HG03097 (cell line): ENCODE data around the gene TMTC2.

Experiments used
- ATAC-seq: cut with Tn5 transposase; IDR thresholded peaks from one replicate; pipeline ENCODE4 v1.9.1; 2021; ENCODE audit not compliant: unreplicated experiment, low FRiP score

TMTC2 gene

DNA sequence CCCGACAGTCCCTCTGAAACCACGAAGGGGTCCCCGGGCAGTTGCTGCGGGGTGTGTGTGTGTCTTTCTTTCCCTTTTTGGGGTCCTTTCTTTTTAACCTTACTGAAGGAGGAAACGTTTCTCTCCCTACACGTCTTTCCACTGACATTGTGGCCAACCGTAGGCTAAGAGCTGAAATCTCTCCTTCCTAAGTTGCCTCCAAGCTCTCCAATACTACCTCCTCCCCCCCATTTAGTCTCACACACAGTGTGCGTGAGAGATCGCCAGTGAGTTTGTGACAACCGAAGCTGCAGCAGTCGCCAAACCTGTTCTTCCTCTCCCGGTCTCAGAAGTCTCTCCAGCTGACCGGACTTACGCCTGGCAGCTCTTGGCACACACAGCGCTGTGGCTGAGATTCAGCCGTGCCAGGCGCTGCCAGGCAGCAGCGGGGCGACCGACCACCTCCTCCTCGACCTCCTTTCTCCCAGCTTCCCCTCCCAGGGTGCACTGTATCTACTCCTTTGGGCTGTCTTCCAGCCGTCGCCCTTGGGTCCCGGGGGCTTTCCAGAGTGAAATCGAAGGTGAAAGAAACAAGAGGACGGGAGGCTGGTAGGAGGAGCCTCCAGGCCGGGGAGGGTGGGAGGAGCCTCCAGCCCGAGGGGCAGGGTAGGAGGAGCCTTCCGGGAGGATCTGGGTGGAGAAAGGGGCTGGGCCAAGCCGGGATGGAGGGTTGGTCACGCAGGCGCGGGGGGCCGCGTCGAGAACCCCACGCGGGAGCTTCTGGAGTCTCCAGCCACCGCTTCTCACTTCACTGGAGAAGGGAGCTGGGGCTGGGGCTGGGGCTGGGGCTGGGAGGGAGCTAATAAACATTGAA, at the start of gene TMTC2:
Gene TMTC2 (plus strand): TSS at position 739 of the 853 bp plus-strand sequence.
- peak; percentile 88 for ATAC-seq

DNA sequence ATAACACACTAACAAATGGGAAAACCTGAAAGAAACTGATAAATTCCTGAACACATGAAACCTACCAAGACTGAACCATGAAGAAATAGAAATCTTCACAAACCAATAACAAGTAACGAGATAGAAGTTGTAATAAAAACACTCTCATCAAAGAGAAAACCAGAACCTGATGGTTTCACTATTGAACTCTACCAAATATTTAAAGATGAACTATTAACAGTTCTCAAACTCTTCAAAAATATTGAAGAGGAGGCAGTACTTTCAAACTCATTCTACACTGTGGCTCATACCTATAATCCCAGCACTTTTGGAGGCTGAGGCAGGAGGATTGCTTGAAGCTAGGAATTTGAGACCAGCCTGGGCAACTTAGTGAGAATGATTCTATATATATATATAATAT, 48.4 kb upstream of the TMTC2 start:
- peak; percentile 71 for ATAC-seq

DNA sequence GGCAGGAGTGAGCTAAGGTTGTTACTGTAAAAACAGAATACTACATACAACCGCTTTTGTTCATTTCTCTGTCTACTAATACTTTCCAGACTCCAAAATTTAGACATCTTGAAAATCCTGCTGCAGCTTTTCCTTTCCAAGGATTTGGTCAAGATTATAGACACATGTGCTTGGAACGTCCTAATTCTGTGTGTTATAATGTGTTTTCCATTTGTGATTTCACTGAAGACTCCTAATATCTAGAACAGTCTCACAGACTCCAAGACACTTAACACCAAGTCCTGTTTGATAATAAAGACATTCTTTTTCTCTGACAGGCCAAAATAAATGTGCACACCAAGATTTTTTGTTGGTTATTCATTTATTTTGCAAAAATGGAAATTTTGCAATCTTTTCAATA, 41.8 kb upstream of the TMTC2 start:
- ATAC-seq = no peak

DNA sequence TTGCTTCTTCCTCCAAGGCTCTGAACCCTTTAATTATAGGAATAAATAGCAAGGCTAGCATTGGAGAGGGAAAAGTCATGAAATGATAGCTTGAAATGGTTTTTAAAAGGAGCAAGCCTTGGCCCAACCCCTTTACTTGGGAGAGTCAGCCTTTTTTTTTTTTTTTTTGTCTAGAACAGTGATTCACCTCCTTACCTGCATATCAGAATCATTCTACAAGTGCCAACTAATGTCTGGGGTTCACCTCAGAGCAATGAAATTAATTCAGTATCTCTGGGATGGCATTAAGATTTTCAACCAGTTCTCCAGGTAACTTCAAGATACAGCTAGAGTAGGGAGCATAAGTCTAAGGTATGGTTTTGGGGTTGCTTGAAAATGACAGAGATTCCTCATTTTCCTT, 41.3 kb upstream of the TMTC2 start:
- no peak for ATAC-seq

DNA sequence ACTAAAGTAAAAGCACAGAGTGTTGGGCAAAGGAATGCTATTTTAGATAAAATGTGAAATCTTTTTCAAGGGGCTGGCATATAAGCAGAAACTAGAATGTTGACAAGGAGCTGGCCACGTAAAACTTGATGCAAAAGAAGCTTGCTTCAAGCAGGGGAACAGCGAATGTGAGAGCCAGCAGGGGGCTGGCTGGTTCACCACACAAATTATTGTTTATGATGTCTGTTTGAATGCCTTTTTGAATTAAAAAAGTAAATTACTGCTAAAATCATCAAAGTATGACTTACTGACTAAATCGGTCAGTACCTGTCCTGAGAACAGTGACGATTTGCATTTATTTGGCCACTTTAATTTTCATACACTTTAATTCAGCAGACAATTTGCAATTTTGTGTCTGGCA, 38.9 kb upstream of the TMTC2 start:
- ATAC-seq = no peak

DNA sequence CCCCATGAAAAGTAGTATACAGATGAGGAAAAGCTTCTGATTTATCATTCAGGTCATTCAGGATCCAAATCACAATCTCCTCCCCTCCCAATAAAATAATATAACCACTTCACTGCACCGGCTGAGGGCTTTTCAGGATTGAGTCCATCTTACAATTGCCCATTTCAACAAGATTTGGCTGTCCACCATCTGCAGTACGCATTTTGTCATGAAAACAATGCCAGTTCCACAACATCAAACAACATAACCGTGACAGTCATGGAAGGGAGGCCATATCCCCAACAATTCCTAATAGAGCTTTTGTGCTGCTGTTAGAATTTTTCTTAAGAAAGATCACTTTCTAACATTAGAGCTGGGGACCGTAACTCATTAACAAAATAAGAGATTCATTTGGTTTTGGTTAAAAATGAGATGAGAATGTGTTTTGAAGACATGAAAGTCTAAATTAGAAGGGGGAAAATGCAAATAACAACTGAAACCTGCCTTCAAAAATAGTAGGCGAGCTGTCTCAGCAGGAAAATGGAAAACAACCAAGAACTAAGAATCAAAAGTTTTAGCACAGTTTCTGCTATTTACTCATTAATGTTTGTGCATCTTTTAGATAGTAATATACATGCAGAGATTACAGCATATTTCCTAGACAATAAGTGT, 38.3 kb upstream of the TMTC2 start:
- no peak for ATAC-seq

DNA sequence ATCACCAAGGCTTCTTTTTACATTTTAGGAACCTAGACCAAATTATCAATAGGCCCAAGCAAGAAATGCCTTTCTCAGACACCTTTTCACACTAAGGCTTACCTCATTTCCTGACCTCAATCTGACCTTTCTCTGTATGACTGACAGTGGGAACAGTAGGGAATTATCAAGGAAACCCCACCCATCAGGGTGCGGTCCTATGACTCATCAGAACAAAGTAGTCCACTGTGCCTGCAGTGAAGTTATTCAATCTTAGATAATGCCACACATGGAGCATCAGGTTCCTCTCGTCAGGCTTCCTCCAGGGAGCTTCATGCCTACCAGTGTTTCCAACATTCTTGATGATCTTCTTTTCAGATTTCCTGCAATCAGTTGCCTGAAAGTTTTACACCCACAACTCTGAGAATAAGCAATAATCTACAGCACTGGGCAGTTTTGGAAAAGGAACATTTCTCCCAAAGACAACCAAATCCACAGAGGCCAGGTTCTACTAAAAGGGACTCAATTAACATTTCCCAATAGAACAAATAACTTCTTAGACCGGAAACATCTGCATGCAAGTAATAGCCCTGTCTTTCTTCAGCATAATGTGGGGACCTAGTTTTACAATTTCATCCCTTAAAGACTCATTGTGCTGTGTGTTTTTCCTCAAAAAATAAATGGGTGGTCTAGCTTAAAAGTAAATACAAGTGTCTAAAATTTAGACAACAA, 35.9 kb upstream of the TMTC2 start:
- ATAC-seq = peak; percentile 99

DNA sequence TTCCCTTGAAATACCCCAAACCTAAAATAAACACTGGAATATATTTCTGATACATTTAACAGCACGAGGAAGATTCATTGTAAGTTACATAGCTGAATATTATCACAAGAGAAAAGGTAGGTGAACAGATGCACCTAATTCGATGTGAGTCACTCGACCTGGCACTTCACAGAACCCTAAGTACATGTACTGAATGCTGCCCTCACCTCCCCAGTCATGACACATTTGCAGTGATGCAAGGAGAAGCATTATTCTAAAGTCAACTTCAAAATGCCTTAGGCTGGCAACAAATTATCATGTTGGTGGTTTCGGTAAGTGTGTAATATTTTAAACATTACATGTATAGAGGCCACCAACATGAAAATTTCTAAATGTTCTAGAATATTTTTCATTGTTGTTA, 35.2 kb upstream of the TMTC2 start:
- ATAC-seq = no peak

DNA sequence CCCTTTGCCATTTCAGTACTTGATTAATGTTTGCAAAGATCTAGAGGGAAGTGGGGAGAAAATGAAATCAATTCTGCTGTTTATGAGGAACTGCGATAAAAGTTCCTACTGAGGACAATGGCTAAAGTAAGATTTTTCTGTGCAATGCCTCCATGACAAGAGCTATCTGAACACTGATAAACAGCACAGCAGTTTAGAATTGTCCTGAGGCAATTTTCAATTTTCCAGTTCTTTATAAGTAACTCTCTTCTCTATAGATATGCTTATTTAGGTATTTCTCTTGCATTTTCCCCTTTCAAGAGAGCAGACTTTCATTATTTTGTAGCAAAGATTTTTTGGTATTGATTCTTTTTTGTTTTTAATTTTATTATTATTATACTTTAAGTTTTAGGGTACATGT, 34.6 kb upstream of the TMTC2 start:
- no peak for ATAC-seq

DNA sequence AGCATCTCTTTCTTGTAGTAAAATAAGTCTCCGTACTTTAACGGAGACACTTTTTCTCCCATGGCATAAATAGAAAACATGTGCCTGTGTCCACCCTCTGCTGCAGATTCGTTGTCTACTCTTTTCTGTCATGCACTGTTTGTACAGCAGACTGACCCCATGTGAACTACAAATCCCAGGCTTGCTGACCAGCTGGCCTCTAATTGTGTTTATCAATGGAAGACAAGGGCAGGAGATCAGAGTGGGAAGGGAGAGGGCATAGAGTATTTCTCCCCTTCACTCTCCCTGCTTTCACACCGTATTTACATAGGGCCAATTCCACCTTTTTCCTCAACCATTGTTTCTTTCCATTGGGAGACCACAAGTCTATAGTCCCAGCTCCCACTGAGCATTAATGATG, 31.0 kb upstream of the TMTC2 start:
- ATAC-seq = no peak

DNA sequence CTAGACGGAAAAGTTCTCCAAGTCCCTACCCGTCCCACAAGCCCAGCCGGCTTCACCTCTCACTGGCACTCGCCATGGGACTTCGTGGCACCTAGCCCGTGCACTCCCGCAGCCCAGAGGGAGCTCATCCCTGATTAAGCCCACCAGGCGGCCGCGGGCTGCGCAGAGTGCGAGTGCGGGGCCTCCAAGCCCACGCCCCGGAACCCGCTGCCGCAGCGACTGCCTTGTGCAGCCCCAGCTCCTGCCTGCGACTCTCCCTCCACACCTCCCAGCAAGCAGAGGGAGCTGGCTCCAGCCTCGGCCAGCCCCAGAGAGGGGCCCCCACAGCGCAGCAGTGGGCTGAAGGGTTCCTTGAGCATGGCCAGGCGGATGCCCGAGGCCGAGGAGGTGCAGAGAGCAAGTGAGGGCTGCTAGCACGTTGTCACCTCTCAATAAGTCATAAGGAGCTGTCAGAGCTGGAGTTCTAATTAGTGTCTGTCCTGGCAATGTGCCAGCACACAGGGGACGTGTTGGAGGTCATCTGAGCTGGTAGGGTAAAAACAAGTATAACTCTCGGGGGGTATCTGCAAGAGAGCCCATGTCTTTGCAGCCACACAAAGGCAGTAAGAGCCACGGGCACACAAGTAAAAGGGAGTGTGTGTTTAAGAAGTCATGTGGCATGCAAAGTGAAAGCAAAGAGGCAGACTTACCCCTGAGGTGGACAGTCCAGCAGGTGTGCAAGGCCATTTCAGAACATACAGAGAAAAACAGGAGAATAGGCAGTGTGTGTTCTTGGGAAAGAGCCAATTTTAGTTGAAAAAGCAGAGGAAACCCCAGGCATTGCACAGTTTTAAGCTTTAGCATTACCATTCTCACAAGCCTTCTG, 27.1 kb upstream of the TMTC2 start:
- ATAC-seq = no peak

DNA sequence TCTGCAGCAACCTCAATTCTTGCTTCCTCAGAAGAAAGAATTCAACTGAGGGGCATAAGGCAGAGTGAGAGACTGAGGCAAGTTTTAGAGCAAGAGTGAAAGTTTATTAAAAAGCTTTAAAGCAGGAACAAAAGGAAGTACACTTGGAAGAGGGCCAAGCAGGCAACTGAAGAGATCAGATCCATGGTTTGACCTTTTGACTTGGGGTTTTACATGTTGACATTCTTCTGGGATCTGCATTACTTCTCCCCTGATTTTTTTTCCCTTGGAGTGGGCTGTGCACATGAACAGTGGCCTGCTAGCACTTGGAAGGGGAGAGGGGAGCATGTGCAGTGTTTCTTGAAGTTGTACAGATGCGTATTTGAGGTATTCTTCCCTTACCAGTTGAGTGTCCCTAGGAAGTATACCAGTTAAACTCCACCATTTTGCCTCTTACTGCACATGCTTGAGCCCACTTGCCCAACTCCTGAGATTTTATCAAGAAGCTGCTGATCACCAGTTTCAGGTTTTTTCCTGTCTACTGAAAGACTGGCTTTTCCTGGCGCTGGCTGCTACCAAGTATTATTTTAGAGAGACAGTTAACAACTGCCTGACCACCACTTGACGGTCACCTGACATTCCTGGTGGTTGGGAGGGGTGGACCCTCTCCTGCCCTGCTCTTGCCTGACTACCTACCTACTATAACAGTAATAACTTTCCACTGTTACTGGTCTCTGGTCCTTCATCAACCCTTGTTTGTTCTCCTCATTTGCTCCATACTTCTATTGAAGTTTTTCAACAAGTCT, 26.0 kb upstream of the TMTC2 start:
- ATAC-seq = no peak

DNA sequence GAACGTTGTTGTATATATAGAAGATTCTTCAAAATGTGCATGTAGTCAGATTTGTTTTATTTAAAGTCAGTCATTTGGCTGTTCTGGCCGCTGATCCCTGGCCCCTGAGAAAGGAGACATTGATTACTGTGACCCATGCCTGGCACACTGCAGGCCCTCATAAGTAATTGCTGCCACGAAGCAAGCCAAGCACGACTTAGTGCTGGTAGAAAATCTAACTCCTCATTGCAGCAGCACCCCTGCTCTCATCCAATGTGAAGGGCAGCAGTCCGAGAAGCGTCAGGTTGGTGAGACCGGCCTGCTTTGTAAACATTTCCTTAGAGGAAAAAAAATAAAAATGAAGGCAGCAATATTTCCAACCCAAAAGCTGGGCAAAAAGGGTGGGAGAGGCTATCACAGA, 22.8 kb upstream of the TMTC2 start:
- no peak for ATAC-seq

DNA sequence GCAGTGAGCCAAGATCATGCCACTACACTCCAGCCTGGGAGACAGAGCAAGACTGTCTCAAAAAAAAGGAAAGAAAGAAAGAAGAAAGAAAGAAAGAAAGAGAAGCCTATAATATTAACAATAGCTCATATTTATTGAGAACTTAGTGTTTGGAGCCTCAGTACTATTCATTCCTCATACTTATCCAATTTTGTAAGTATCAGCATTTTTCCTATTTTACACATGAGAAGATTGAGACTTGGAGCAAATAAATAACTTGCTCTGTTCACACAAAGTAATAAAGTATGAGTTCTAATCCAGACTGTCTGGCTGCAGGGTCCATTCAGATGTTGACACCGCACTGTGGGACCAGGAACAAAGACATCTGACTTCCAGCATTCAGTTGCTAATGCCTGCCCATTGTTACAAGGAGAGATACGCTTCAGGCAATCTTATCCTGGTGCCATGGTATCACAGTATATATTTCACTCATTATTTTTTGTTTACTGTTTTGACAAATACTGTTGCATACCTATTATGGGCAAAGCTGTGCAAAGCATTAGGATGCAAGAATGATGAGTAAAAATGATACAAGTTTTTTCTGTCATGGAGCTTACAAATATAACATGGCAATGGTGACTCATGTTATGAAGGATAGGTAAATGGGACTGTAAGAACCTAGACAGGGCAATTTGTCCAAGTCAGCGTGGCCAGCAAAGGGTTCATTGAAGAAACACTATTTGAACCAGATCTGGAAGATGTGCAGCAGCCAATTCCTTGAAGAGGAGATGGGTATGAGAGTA, 21.4 kb upstream of the TMTC2 start:
- ATAC-seq = no peak

DNA sequence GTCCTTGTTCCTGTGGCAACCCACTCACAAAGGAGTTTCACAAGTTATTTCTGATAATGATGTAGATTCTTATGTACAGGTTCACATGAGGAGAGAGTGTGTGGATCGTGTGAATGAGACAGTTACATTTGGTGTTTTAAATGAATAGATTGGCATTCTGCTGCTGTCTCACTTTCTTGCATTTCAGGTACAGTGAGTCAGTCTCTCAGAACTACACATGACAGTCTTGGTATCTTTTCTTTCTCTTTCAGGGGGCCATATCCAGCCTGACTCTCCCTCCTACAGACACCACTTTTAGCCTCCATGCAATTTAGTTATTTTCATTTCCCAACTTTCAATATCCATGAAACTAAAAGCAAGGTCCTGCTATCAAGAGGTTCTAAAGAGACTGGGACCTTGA, 19.9 kb upstream of the TMTC2 start:
- no peak for ATAC-seq

DNA sequence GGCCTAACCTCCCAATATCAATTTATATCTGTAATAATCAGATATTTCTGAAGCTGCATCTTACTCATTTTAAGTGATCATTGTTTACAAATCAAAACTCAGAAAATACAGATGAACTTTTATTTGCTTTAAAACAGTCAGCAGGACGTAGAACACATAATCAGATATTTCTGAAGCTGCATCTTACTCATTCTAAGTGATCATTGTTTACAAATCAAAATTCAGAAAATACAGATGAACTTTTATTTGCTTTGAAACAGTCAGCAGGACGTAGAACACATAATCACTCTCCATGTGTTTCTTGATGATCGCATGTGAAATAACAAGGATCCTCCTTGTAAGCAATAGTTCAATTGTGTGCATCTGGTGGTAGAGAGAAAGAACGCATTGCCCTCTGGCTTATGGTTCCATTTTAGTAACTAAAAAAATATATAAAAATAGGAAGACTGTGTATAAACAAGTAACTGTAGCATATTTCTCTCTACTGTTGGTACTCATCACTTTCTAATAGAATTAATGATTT, 15.0 kb upstream of the TMTC2 start:
- ATAC-seq = no peak

DNA sequence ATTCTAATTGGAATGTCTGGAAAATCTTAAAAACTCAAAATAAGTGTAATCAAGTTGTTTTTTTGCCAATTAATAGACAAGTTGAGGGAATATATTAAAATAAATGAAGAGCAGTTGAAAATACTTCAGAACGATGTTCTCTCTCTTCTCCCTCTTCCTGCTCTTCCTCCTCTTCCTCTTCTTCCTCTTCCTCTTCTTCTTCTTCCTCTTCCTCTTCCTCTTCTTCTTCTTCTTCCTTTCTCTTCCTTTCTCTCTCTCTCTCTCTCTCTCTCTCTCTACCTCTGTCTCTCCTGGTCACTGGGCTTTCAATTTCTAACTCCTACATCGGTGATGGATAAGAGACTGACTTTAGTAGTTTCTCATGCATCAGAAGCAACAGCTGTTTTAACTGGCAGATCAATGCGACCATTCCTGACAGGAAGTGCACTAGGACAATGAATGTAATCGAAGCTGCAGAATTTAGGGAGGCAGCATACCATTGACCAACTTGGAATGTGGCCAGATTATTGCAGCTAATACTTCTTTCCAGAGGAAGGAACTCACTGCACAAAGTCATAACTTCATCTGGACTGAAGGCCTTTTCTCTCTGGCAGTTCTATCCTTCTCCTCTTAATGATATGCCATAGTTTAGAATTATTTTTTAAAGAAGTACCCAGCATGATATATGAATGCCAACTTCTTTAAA, 13.8 kb upstream of the TMTC2 start:
- no peak for ATAC-seq

DNA sequence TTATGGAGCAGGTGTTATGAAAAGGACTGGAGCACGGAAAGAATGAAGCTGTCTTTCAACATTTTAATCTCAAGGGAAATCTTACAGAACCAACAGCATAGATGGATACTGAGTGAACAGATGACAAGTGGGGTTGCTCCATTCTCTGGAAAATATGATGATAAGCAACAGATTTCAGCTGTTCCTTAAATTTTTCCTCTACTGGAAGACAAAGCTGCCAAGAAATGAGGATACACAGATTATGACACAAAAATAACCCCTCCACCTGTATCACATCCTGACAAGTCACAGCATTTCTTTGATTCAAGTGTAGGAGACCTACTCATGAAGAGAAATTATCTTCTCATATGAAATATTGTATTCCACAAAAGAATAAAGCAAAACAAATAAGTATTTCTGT, 13.0 kb upstream of the TMTC2 start:
- no peak for ATAC-seq
